T-helper 2 cell treated with Interferon-gamma antibody and Interleukin-4, amounts not matched to agents 5 μg/mL and 100 μg/mL, for 36 hours (primary cell): ENCODE measurements around the gene NFU1.
A peak's percentile ranks its signal among the peaks of the same experiment; 100 is the strongest.

Source experiments
- DNase-seq: peaks from one replicate; pipeline ENCODE4 v3.0.0; 2021; ENCODE audit warnings: low spot score
- H3K27ac Mint-ChIP-seq: one replicate; pipeline ENCODE4 v1.8.0; 2021; ENCODE audit warnings: mild to moderate bottlenecking, mixed read lengths
- H3K27me3 Mint-ChIP-seq: one replicate; pipeline ENCODE4 v1.8.0; 2021; ENCODE audit warnings: low read depth, mixed read lengths
- H3K36me3 Mint-ChIP-seq: one replicate; pipeline ENCODE4 v1.8.0; 2021; ENCODE audit warnings: low read depth, mixed read lengths
- H3K4me1 Mint-ChIP-seq: one replicate; pipeline ENCODE4 v1.8.0; 2021; ENCODE audit warnings: low read depth, mixed read lengths
- H3K4me3 Mint-ChIP-seq: one replicate; pipeline ENCODE4 v1.8.0; 2022; ENCODE audit warnings: mild to moderate bottlenecking, moderate library complexity, mixed read lengths
- H3K9me3 Mint-ChIP-seq: one replicate; pipeline ENCODE4 v1.8.0; 2021; ENCODE audit warnings: mixed read lengths

NFU1 gene

GRCh38 chr2:69436938-69437750 is at the start of gene NFU1:
TSS of gene NFU1 (minus strand) at chr2:69437435. CDS start at chr2:69437422, 13 bp downstream.
- Mint-ChIP-seq H3K36me3 (peaks cover 9% of the 10 kb centered on the region), H3K27ac (peak within 1 kb of the TSS; percentile 96), H3K4me1 (peaks cover 21% of the 10 kb centered on the region)

GRCh38 chr2:69483696-69484095 is 46.5 kb upstream of the NFU1 start:
- no peak for DNase-seq
- H3K36me3 Mint-ChIP-seq, result peaks cover 44% of the 10 kb centered on the region

More at GRCh38 chr2:69436938-69437750, at the start of gene NFU1:
- Mint-ChIP-seq H3K4me3 (peak within 1 kb of the TSS; percentile 91), H3K9me3 (peaks cover 8% of the 10 kb centered on the region), H3K27me3 (no peaks in the 10 kb centered on the region)
- DNase-seq, result peak; percentile 94

GRCh38 chr2:69483024-69483423 is 45.8 kb upstream of the NFU1 start:
- Mint-ChIP-seq H3K27me3 (no peaks in the 10 kb centered on the region), H3K4me1 (peaks cover 2% of the 10 kb centered on the region), H3K9me3 (no peaks in the 10 kb centered on the region), H3K36me3 (peaks cover 40% of the 10 kb centered on the region), H3K27ac (no peak overlapping the region), H3K4me3 (no peak overlapping the region)
- DNase-seq, result no peak

More at GRCh38 chr2:69483696-69484095, 46.5 kb upstream of the NFU1 start:
- no peaks in the 10 kb centered on the region for H3K27me3 Mint-ChIP-seq
- no peak overlapping the region for H3K4me3 Mint-ChIP-seq
- no peaks in the 10 kb centered on the region for H3K9me3 Mint-ChIP-seq
- peaks cover 2% of the 10 kb centered on the region for H3K4me1 Mint-ChIP-seq
- H3K27ac Mint-ChIP-seq, result no peak overlapping the region

GRCh38 chr2:69482471-69482870 is 45.2 kb upstream of the NFU1 start:
- no peak overlapping the region for H3K27ac Mint-ChIP-seq
- no peaks in the 10 kb centered on the region for H3K27me3 Mint-ChIP-seq
- H3K9me3 Mint-ChIP-seq, result no peaks in the 10 kb centered on the region
- H3K4me3 Mint-ChIP-seq, result no peak overlapping the region
- peaks cover 8% of the 10 kb centered on the region for H3K4me1 Mint-ChIP-seq
- H3K36me3 Mint-ChIP-seq, result peaks cover 43% of the 10 kb centered on the region
- no peak for DNase-seq

GRCh38 chr2:69481421-69481820 is 44.2 kb upstream of the NFU1 start:
- H3K9me3 Mint-ChIP-seq, result no peaks in the 10 kb centered on the region
- peaks cover 18% of the 10 kb centered on the region for H3K4me1 Mint-ChIP-seq
- peaks cover 41% of the 10 kb centered on the region for H3K36me3 Mint-ChIP-seq
- no peaks in the 10 kb centered on the region for H3K27me3 Mint-ChIP-seq
- DNase-seq, result no peak
- no peak overlapping the region for H3K27ac Mint-ChIP-seq
- no peak overlapping the region for H3K4me3 Mint-ChIP-seq

GRCh38 chr2:69477627-69478026 is 40.4 kb upstream of the NFU1 start:
- Mint-ChIP-seq H3K36me3 (peaks cover 36% of the 10 kb centered on the region), H3K4me1 (peaks cover 26% of the 10 kb centered on the region), H3K27ac (peak overlapping the region; percentile 84), H3K9me3 (no peaks in the 10 kb centered on the region), H3K27me3 (no peaks in the 10 kb centered on the region), H3K4me3 (no peak overlapping the region)
- DNase-seq, result no peak

- Mint-ChIP-seq H3K36me3 (peaks cover 27% of the 10 kb centered on the region), H3K4me3 (no peak overlapping the region), H3K27me3 (no peaks in the 10 kb centered on the region), H3K27ac (no peak overlapping the region), H3K9me3 (no peaks in the 10 kb centered on the region), H3K4me1 (peaks cover 26% of the 10 kb centered on the region)
- DNase-seq, result no peak
Observed at GRCh38 chr2:69474688-69475087, 37.5 kb upstream of the NFU1 start.

- no peak for DNase-seq
- Mint-ChIP-seq H3K4me1 (peaks cover 16% of the 10 kb centered on the region), H3K27me3 (no peaks in the 10 kb centered on the region), H3K4me3 (no peak overlapping the region), H3K9me3 (no peaks in the 10 kb centered on the region), H3K27ac (no peak overlapping the region), H3K36me3 (peaks cover 22% of the 10 kb centered on the region)
Observed at GRCh38 chr2:69471793-69472192, 34.6 kb upstream of the NFU1 start.

GRCh38 chr2:69470911-69471310 is 33.7 kb upstream of the NFU1 start:
- Mint-ChIP-seq H3K27me3 (no peaks in the 10 kb centered on the region), H3K36me3 (peaks cover 25% of the 10 kb centered on the region), H3K27ac (no peak overlapping the region), H3K9me3 (no peaks in the 10 kb centered on the region), H3K4me1 (peaks cover 9% of the 10 kb centered on the region), H3K4me3 (no peak overlapping the region)
- DNase-seq, result no peak

GRCh38 chr2:69469784-69470183 is 32.5 kb upstream of the NFU1 start:
- Mint-ChIP-seq H3K36me3 (peaks cover 27% of the 10 kb centered on the region), H3K4me1 (peaks cover 3% of the 10 kb centered on the region), H3K27me3 (no peaks in the 10 kb centered on the region), H3K27ac (no peak overlapping the region), H3K9me3 (no peaks in the 10 kb centered on the region), H3K4me3 (no peak overlapping the region)
- no peak for DNase-seq

GRCh38 chr2:69469375-69469774 is 32.1 kb upstream of the NFU1 start:
- Mint-ChIP-seq H3K36me3 (peaks cover 30% of the 10 kb centered on the region), H3K27ac (no peak overlapping the region), H3K9me3 (no peaks in the 10 kb centered on the region), H3K27me3 (no peaks in the 10 kb centered on the region), H3K4me3 (no peak overlapping the region), H3K4me1 (peaks cover 3% of the 10 kb centered on the region)
- DNase-seq, result no peak

- H3K4me3 Mint-ChIP-seq, result no peak overlapping the region
- no peaks in the 10 kb centered on the region for H3K27me3 Mint-ChIP-seq
- H3K4me1 Mint-ChIP-seq, result peaks cover 3% of the 10 kb centered on the region
- H3K36me3 Mint-ChIP-seq, result peaks cover 42% of the 10 kb centered on the region
- H3K9me3 Mint-ChIP-seq, result no peaks in the 10 kb centered on the region
- DNase-seq, result no peak
- H3K27ac Mint-ChIP-seq, result peak overlapping the region; percentile 7
Observed at GRCh38 chr2:69466728-69467127, 29.5 kb upstream of the NFU1 start.

GRCh38 chr2:69465513-69466456 is 28.6 kb upstream of the NFU1 start:
- H3K36me3 Mint-ChIP-seq, result peaks cover 48% of the 10 kb centered on the region
- DNase-seq, result no peak
- peaks cover 3% of the 10 kb centered on the region for H3K4me1 Mint-ChIP-seq
- no peaks in the 10 kb centered on the region for H3K9me3 Mint-ChIP-seq
- H3K27me3 Mint-ChIP-seq, result no peaks in the 10 kb centered on the region
- peak overlapping the region; percentile 7 for H3K27ac Mint-ChIP-seq
- H3K4me3 Mint-ChIP-seq, result no peak overlapping the region

- H3K4me1 Mint-ChIP-seq, result peaks cover 3% of the 10 kb centered on the region
- H3K4me3 Mint-ChIP-seq, result no peak overlapping the region
- no peaks in the 10 kb centered on the region for H3K27me3 Mint-ChIP-seq
- no peak overlapping the region for H3K27ac Mint-ChIP-seq
- DNase-seq, result no peak
- no peaks in the 10 kb centered on the region for H3K9me3 Mint-ChIP-seq
- peaks cover 51% of the 10 kb centered on the region for H3K36me3 Mint-ChIP-seq
Observed at GRCh38 chr2:69464575-69464974, 27.3 kb upstream of the NFU1 start.
